Stimulated activated CD4-positive, alpha-beta T cell treated with anti-CD3 and anti-CD28 coated beads, TNF-alpha, amount 100 ng/mL, for 24 hours (primary cell): Measurements from ENCODE around the gene TSPAN33.
"Not testable (repeated sequence)": the region's sequence is repeated elsewhere in the genome, so short reads cannot be mapped to it uniquely, and the experiment has no call there.

ENCODE experiments used
- DNase-seq, 3 experiments: peaks; one replicate each; pipeline ENCODE4 v3.0.0-alpha.2; 2020; ENCODE audit warnings: low read depth in 3 of 3

Gene TSPAN33

DNA sequence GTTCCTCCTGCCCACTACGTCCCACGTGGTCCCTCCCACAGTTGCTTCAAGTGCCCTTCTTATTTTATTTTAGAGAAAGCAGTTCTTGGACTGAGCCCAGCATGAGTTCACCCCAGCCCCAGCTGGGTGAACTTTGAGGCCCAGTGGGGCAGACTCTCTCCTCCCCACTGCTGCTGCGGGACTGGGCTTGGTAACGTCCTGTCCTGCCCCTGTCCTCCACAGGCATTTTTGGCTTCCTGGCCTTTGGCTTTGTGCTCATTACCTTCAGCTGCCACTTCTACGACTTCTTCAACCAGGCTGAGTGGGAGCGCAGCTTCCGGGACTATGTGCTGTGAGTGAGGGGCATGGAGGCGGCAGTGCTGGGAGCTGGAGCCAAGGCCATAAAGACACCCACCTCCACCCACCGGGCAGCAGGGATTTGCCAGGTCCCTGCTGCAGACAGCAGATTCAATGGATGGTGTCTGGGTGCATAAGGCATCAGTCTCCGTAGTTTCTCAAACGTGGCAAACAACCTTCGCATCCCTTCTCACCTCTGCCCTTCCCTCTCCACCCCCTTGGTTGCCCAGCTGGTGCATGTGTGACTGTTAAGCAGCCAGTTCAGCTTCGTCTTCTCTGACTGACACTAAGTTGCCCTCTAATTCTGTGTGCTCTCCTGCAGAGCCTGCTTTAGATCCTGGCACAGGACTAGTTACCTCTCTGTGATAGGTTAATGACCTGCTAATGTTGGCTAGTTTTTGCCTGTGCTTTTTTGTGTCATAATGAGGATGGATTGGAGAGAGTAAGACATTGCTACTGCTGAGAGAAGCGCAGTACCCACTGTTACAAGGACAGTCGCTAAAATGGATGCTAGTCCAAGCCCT is 64.8 kb downstream of the TSPAN33 start:
- DNase-seq: no peak

GRCh38 chr7:129210256-129210988 is 65.9 kb downstream of the TSPAN33 start:
- peak; percentile 42 to 75 (median 46) for DNase-seq

DNA sequence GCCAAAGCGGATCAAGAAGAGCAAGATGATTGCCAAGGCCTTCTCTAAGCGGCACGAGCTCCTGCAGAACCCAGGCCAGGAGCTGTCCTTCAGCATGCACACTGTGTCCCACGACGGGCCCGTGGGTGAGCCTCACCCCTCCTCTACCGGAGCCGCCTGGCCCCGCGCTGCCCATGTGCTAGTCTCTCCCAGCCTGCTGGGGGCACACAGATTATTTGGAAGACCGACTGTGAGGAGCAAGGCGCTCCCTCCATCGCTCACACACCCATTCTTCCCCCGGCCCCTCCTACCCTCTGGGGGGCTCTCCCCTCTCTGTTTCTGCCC is 66.4 kb downstream of the TSPAN33 start:
- no peak for DNase-seq

DNA sequence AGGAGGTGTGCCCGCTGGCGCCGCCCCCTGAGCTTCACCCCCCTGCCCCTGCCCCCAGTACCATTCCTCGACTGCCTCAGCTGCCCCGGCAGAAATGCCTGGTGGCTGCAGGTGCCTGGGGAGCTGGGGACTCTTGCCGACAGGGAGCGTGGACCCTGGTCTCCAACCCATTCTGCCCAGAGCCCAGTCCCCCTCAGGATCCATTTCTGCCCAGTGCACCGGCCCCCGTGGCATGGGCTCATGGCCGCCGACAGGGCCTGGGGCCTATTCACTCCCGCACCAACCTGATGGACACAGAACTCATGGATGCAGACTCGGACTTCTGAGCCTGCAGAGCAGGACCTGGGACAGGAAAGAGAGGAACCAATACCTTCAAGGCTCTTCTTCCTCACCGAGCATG is 67.6 kb downstream of the TSPAN33 start:
- DNase-seq: no peak

- no peak for DNase-seq
These were observed 68.1 kb downstream of the TSPAN33 start for GRCh38 chr7:129212596-129212995.

DNA sequence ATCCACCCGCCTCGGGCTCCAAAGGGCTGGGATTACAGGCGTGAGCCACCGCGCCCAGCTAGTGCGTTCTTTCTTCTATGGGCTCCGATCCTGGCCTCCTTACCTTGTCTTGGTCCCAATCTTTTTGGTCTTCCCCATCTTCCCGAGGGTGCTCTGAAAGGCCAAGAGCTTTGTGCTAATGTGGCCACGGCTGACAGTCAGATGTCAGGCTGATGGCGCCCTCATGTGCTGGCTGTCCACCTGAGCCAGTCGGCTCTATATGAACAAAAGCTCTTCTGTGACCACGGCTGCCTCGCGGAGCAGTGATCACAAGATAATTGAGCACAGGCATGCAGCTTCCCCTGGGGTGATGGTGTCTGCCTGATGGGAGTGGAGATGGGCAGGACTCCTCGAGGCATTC is 69.3 kb downstream of the TSPAN33 start:
- DNase-seq: no peak

DNA sequence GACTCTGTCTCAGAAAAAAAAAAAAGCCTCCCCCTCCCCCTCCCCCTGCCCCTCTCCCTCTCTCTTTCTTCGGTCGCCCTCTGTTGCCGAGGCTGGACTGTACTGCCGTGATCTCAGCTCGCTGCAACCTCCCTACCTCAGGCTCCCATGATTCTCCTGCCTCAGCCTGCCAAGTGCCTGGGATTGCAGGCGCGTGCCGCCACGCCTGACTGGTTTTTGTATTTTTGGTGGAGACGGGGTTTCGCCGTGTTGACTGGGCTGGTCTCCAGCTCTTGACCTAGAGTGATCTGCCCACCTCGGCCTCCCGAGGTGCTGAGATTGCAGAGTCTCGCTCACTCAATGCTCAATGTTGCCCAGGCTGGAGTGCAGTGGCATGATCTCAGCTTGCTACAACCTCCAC is 71.2 kb downstream of the TSPAN33 start:
- not testable (repeated sequence) for DNase-seq

GRCh38 chr7:129216101-129216715 is 71.7 kb downstream of the TSPAN33 start:
- not testable (repeated sequence) for DNase-seq

GRCh38 chr7:129216821-129217416 is 72.4 kb downstream of the TSPAN33 start:
- DNase-seq: not testable (repeated sequence)

DNA sequence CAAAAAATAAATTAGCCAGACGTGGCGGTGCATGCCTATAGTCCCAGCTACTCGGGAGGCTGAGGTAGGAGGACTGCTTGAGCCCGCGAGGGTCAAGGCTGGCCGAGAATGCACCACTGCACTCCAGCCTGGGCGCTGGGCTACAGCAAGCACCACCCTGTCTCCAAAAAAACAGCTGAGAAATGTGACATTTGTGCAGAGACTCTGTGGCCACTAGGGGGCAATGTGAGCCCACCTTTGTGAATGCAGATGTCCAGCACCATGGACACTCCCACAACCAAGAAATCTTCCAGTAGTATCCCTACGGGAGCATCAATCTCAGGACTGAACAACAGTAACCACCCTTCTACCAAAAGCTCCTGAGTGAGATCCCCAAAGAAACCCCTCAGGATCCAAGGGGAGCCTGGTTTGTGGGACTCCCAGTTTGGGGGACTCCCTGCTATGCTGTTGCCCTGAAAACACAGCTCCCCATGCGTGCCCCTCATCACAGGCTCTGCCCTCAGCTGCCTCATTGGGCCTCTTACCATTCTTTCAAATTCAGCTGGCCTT is 74.1 kb downstream of the TSPAN33 start:
- peak; percentile 57 to 71 (median 68) for DNase-seq

DNA sequence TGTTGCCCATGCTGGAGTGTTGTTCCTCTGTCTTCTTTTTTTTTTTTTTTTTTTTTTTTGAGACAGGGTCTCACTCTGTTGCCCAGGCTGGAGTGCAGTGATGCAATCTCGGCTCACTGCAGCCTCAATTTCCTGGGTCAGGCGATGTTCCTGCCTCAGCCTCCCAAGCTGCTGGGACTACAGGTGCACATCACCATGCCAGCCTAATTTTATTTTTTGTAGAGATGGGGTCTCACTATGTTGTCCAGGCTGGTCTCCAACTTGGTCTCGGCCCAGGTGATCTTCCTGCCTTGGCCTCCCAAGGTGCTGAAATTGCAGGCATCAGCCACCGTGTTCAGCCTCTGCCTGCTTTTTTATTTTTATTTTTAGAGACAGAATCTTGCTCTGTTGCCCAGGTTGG is 74.7 kb downstream of the TSPAN33 start:
- DNase-seq: not testable (repeated sequence)
